Hepatocyte (in vitro differentiated cells): ENCODE measurements around the gene MARCO. TPM values are rescaled to one million over a fixed set of nuclear protein-coding genes. Genes with fewer than 3 reads are reported as not detected.
A peak's percentile ranks its signal among the peaks of the same experiment; 100 is the strongest.
"Not testable (repeated sequence)": the region's sequence is repeated elsewhere in the genome, so short reads cannot be mapped to it uniquely, and the experiment has no call there.

ENCODE experiments used
- DNase-seq: peaks from one replicate; pipeline ENCODE4 v3.0.0-alpha.2; 2016; ENCODE audit warnings: low spot score
- H2AFZ ChIP-seq: fragments of 200-600 bp; sonication (generic); 2 replicates; pipeline ENCODE4 v1.6.0; 2016; ENCODE audit warnings: antibody characterized with exemption, mild to moderate bottlenecking
- H3K27ac ChIP-seq: fragments of 200-600 bp; sonication (generic); 2 replicates; pipeline ENCODE4 v1.5.1; 2016; ENCODE audit warnings: mild to moderate bottlenecking
- H3K27me3 ChIP-seq: fragments of 200-600 bp; sonication (generic); 2 replicates; pipeline ENCODE4 v1.6.1; 2016
- H3K36me3 ChIP-seq: fragments of 200-600 bp; sonication (generic); replicated peaks from 2 replicates; pipeline ENCODE4 v1.5.1; 2016; ENCODE audit warnings: low read depth; ENCODE audit not compliant: insufficient read depth
- H3K4me1 ChIP-seq: fragments of 200-600 bp; sonication (generic); 2 replicates; pipeline ENCODE4 v1.5.1; 2016; ENCODE audit warnings: mild to moderate bottlenecking, moderate library complexity; ENCODE audit not compliant: insufficient read depth
- H3K4me2 ChIP-seq: fragments of 200-600 bp; sonication (generic); 2 replicates; pipeline ENCODE4 v1.6.0; 2016
- H3K4me3 ChIP-seq: fragments of 200-600 bp; sonication (generic); 2 replicates; pipeline ENCODE4 v1.5.1; 2016; ENCODE audit warnings: mild to moderate bottlenecking
- H3K79me2 ChIP-seq: fragments of 200-600 bp; sonication (generic); 2 replicates; pipeline ENCODE4 v1.6.0; 2017; ENCODE audit warnings: mild to moderate bottlenecking
- H3K9me2 ChIP-seq: fragments of 200-600 bp; sonication (generic); replicated peaks from 2 replicates; pipeline ENCODE4 v1.6.0; 2017; ENCODE audit warnings: mild to moderate bottlenecking; ENCODE audit not compliant: insufficient read depth
- H3K9me3 ChIP-seq: fragments of 200-600 bp; sonication (generic); 2 replicates; pipeline ENCODE4 v1.5.1; 2016; ENCODE audit warnings: low read depth, mild to moderate bottlenecking
- H4K20me1 ChIP-seq: fragments of 200-600 bp; sonication (generic); 2 replicates; pipeline ENCODE4 v1.6.0; 2016; ENCODE audit warnings: mild to moderate bottlenecking; ENCODE audit not compliant: insufficient read depth, poor library complexity, severe bottlenecking
- CTCF ChIP-seq: fragments of 200-600 bp; sonication (generic); IDR thresholded peaks from 2 replicates; pipeline ENCODE4 v1.5.1; 2016; ENCODE audit warnings: antibody characterized with exemption, mild to moderate bottlenecking; ENCODE audit not compliant: poor library complexity
- EZH2 ChIP-seq: fragments of 200-600 bp; sonication (generic); IDR thresholded peaks from 2 replicates; pipeline ENCODE4 v1.6.1; 2016; ENCODE audit warnings: antibody characterized with exemption, mild to moderate bottlenecking, borderline replicate concordance
- EZH2phosphoT487 ChIP-seq: fragments of 200-600 bp; sonication (generic); IDR thresholded peaks from one replicate; pipeline ENCODE4 v1.6.1; 2018; ENCODE audit warnings: antibody characterized with exemption, mild to moderate bottlenecking, low read depth, moderate library complexity; ENCODE audit not compliant: unreplicated experiment, severe bottlenecking
- WGBS: methylation state at CpG from one replicate; pipeline ENCODE4 v1.1.6; 2016; ENCODE audit warnings: low lambda C conversion rate; ENCODE audit errors: missing lambda C conversion rate; 5-methylcytosine and 5-hydroxymethylcytosine counted together
- polyA plus RNA-seq: library from polyadenylated mRNA; unstranded; fragments of >200 nt; fragmentation: Nextera tagmentation; extraction: Ambion mirVana; gene quantifications from 2 replicates; pipeline ENCODE4 v1.2.1, GENCODE V29; 2016
- total RNA-seq: library from RNA; depleted of rRNA; stranded (reverse); fragments of >200 nt; gene quantifications from 2 replicates; pipeline ENCODE4 v1.2.3, GENCODE V29; 2014

MARCO gene
- total and polyA plus RNA-seq, 2 experiments from 2014 or later: 0.10 TPM; not detected in 1

DNA sequence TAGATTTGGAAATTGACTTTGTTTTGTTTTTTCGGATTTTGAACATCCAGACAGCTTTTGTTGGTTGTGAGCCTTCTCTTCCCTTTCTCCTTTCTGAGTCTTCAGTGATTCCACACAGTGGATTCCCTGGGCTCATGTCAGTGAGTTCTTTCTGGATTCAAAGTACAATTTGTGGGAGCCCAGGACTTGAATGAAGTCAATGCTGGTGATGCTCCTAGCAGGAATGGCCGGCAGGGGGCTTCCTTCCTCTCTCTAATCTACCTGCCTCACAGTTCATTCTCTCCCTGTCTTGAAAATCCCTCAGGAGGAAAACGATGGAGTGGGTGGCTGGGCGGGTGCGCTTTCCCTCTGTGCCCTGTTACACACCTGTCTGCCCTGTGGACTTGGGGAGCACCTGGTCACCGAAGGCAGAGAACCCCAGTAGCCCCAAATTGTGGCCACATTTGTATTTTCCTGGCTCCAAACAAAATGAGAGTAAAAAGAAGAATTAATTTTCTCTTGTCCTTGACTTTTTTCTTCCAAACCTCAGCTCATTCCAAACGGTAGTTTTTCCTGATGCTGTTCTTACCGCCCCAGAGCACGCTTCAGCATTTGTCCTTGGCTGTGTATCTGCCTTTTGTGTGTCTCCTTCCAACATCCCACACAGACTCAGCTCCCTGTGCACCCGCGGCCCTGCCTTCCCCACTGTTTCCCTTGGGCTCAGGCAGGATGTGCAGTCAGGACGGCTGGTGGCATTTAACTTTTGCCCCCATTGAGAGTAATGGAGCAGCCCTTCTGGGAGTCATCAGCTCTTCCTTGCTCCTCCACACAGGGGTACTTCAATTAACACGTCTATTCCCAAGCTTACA is 86.6 kb downstream of the MARCO start:
- H3K79me2 ChIP-seq: no peaks in the 10 kb centered on the region
- no peak for TF ChIP-seq EZH2phosphoT487
- peak; percentile 47 for TF ChIP-seq CTCF
- TF ChIP-seq EZH2: no peak
- no peaks in the 10 kb centered on the region for H3K27me3 ChIP-seq
- no peaks in the 10 kb centered on the region for H4K20me1 ChIP-seq
- no peaks in the 10 kb centered on the region for H3K4me1 ChIP-seq
- H3K27ac ChIP-seq: no peak overlapping the region
- no peaks in the 10 kb centered on the region for H3K36me3 ChIP-seq
- H3K9me2 ChIP-seq: no peaks in the 10 kb centered on the region
- H3K4me3 ChIP-seq: no peak overlapping the region
- peak; percentile 60 for DNase-seq
- H2AFZ ChIP-seq: no peak overlapping the region
- no peak overlapping the region for H3K4me2 ChIP-seq
- no peaks in the 10 kb centered on the region for H3K9me3 ChIP-seq
- WGBS: 69% methylated on average over 13 of the region's 13 CpGs

- no peak for DNase-seq
- 58% methylated on average over 5 of the region's 5 CpGs for WGBS
- H3K27me3 ChIP-seq: no peaks in the 10 kb centered on the region
- H3K79me2 ChIP-seq: no peaks in the 10 kb centered on the region
- H3K27ac ChIP-seq: no peak overlapping the region
- no peak overlapping the region for H3K4me2 ChIP-seq
- no peaks in the 10 kb centered on the region for H3K9me3 ChIP-seq
- no peak overlapping the region for H2AFZ ChIP-seq
- H3K9me2 ChIP-seq: no peaks in the 10 kb centered on the region
- H3K4me3 ChIP-seq: no peak overlapping the region
- no peaks in the 10 kb centered on the region for H4K20me1 ChIP-seq
- no peaks in the 10 kb centered on the region for H3K4me1 ChIP-seq
- no peak for TF ChIP-seq EZH2phosphoT487
- TF ChIP-seq CTCF: no peak
- TF ChIP-seq EZH2: no peak
- no peaks in the 10 kb centered on the region for H3K36me3 ChIP-seq
These were observed 87.3 kb downstream of the MARCO start for GRCh38 chr2:119029297-119029696.

DNA sequence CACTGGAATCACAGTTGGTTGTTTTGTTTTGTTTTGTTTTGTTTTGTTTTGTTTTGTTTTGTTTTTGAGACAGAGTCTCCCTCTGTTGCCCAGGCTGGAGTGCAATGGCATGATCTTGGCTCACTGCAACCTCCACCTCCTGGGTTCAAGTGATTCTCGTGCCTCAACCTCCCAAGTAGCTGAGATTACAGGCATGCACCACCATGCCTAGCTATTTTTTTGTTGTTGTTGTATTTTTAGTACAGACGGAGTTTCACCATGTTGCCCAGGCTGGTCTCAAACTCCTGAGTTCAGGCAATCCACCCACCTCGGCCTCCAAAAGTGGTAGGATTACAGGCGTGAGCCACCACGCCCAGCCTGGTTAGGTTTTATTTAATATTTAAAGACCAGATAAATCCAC is 95.9 kb downstream of the MARCO start:
- not testable (repeated sequence) for H3K36me3 ChIP-seq, H3K4me3 ChIP-seq, H3K79me2 ChIP-seq, DNase-seq, H3K27ac ChIP-seq, H3K4me2 ChIP-seq, H3K9me3 ChIP-seq, H3K9me2 ChIP-seq, H3K27me3 ChIP-seq, H4K20me1 ChIP-seq, H2AFZ ChIP-seq, H3K4me1 ChIP-seq
- 81% methylated on average over 5 of the region's 5 CpGs for WGBS

DNA sequence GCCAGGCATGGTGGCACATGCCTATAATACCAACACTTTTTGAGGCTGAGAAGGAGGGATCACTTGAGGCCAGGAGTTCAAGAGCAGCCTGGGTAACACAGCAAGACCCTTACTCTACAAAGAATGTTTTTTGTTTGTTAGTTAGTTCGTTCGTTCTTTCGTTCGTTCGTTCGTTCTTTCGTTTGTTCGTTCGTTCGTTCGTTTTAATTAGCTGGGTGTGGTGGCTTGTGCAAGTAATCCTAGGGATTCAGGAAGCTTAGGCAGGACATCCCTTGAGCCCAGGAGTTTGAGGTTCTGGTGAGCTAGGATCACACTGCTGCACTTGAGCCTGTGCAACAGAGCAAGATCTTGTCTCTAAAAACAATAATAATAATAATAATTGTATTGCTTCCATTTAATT is 98.7 kb downstream of the MARCO start:
- WGBS: 85% methylated on average over 11 of the region's 11 CpGs
- H3K79me2 ChIP-seq: no peaks in the 10 kb centered on the region
- H3K27ac ChIP-seq: no peak overlapping the region

More for the DNA sequence above, 98.7 kb downstream of the MARCO start:
- H3K27me3 ChIP-seq: no peaks in the 10 kb centered on the region
- H2AFZ ChIP-seq: no peak overlapping the region
- H3K4me2 ChIP-seq: no peak overlapping the region
- DNase-seq: no peak
- TF ChIP-seq CTCF (no peak), EZH2phosphoT487 (no peak), EZH2 (no peak)
- no peaks in the 10 kb centered on the region for H3K4me1 ChIP-seq
- H3K36me3 ChIP-seq: no peaks in the 10 kb centered on the region
- no peaks in the 10 kb centered on the region for H4K20me1 ChIP-seq
- H3K4me3 ChIP-seq: no peak overlapping the region
- no peaks in the 10 kb centered on the region for H3K9me3 ChIP-seq
- H3K9me2 ChIP-seq: no peaks in the 10 kb centered on the region

Other genes starting within 250 kb of the MARCO start
- 0.24 and 0.43 TPM in 2 replicates for gene EN1, start 94.5 kb upstream of the MARCO start, total RNA-seq
- gene EN1, start 94.5 kb upstream of the MARCO start, polyA plus RNA-seq: 0.38 and 1.3 TPM in 2 replicates
- 3.7 and 4.9 TPM in 2 replicates for gene C1QL2, start 216.6 kb downstream of the MARCO start, total RNA-seq
- 9.9 and 12.9 TPM in 2 replicates for gene C1QL2, start 216.6 kb downstream of the MARCO start, polyA plus RNA-seq